ENCODE measurements around the gene GNPDA1.

GNPDA1 gene

GRCh38 chr5:142020122-142020659 lies 7.4 kb upstream of the GNPDA1 start:
- FAIRE-seq: no peak

- no peak for FAIRE-seq
These were observed 5.1 kb upstream of the GNPDA1 start for GRCh38 chr5:142017832-142018427.

DNA sequence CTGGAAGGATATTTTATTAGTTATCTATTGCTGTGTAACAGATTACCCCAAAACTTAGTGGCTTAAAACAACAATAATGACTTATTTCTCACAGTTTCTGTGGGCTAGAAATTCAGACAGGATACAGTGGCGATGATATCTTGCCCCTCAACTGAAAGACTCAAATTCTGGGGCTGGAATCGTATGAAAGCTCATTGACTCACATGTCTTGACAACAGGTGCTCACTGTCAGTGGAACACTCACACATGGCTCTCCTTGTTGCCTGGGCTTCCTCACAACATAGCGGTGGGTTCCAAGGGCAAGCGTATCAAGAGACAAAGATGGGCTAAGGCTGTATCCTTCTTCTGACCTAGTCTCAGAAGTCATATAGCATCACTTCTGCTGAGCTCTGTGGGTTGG lies 3.7 kb upstream of the GNPDA1 start:
- no peak for FAIRE-seq

DNA sequence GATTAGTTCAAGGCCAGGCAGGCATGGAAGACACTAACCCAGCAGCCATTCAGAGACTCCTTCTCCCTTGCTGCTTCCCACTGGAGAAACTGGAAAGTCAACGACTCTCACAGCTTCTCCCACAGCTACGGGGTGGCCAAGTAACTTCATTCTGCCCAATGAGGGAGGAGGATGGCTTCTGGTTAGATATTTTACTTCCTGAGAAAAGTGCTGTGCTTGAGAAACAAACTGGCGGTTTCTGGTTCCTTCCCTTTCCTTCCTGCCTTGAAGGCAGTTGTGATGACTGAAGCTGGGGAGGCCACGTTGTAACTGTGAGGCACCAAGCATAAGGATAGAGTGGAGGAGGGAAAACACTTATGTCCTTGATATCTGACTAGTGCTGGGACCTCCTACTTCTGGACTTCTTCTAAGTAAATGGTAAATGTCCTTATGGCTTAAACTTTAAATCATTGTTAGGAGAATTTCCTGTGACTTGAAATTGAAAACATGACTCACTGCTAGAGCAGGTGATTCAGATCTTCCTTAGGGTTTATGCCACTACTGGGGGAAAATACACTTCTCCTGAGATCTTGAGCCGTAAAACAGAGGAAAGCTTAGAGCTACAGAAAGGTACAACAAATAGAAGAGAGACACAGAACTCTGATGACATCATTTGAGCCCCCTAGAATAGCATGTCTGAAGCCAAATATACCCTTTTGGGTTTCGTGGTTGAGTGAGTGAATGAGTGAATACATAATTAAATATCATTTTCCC lies 3.1 kb upstream of the GNPDA1 start:
- FAIRE-seq: no peak

GRCh38 chr5:142014911-142015584 lies 2.2 kb upstream of the GNPDA1 start:
- peak; percentile 90 for FAIRE-seq

GRCh38 chr5:142013734-142014521 lies 1.1 kb upstream of the GNPDA1 start:
- FAIRE-seq: no peak

DNA sequence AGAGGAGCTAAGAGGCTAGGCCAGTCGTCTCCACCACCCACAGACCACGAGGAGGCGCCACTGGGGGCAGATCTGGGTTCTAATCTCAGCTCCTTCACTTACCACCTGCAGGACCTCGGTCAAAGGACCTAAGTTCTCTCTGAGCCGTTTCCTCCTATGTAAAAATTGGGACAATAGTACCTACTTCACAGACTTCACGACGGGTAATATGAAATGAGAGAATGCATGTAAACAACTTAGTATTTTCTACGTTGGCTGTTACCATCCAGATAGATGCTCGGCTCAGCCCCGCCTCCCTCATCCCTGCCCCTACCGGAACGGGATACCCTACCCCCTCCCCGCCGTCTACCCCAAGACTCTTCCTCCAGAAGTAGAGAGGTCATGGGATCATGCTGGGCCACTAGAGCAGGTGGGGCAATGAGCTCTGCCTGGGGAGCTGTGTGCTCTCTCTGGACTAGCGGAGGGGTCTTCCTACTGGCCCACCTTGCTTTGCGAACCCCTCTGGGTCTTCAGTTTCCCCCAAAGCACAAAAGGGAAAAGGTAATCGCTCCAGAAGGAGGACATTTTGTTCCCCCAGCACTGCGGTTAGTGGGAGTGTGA lies 541 bp downstream of the GNPDA1 start:
- no peak for FAIRE-seq

- no peak for FAIRE-seq
These were observed 1.1 kb downstream of the GNPDA1 start for GRCh38 chr5:142011572-142012185.

DNA sequence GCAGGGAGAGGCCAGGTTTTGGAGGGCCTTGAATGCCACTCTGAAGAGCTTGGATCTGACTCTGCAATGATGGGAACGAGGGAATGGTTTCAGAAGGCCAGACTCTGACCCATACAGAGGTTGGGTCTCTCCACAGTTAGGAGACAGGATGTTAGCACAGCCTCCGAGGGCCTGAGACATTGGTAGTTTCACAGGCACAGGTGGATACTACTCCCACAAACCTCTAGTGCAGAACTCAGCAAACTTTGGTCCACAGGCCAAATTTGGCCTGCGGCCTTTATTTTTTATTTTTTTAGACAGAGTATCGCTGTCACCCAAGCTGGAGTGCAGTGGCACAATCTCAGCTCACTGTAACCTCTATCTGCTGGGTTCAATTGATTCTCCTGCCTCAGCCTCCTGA lies 2.9 kb downstream of the GNPDA1 start:
- no peak for FAIRE-seq

GRCh38 chr5:142008813-142009212 lies 4.0 kb downstream of the GNPDA1 start:
- no peak for FAIRE-seq

- no peak for FAIRE-seq
These were observed 5.6 kb downstream of the GNPDA1 start for GRCh38 chr5:142007237-142007544.

DNA sequence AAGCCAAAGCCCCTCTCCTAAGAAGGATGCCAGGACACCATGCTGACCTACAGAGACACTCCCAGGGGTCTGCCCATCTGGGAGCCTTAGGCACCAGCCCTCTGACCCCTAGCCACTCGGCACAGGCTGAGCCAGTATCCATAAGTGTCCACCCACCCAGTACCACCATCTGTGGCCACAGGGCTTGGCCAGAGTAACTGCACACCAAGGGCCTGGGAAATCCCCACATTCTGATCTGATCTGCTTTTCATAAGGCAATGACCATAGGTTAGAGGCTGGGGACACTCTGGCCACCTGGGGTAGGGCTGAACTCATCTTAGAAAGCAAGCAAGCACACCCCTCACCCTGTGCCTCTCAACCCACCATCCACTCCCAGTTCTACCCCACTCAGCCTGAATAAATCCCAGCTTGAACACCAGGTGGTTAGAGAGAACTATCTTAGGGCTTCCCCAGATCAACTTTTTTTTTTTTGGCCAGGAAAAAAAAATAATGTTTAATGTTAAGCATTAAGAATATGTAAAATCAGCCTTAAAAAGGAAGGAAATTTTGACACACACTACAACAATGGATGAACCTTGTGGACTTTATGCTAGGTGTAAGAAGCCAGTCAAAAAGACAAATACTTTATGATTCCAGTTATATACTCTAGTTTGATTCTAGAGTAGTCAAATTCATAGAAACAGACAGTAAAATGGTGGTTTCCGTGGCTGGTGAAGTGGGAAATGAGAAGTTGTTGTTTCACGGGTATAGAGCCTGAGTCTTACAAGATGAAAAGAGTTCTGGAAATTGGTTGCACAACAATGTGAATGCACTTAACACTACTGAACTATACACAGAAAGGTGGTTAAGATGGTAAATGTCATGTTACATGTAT lies 6.2 kb downstream of the GNPDA1 start:
- FAIRE-seq: no peak

DNA sequence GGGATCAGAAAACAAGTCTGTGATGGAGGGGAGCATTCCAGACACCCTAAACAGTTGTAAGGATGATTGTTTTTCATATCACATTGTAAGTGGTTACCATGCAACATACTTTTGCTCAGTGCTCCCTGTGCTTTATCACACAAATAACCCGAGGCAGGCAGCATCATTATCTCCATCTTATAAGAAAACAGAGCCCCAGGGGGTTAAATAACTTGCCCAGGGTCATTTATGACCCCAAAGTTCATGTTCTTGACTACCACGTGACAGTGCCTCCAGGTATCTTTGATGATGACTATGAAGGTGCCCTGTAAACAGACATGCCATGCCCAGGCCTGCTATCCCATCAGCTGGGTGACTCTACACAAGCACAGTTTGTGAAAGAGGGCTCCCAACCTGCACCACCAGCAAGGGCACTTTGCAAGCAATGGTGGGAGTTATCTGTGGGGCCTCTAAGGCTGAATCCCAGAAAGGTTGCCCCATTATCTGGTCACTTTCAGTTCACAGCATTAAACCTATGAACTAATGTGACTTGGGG lies 9.5 kb downstream of the GNPDA1 start:
- FAIRE-seq: no peak

GRCh38 chr5:142000704-142001484 lies 11.9 kb downstream of the GNPDA1 start:
- no peak for FAIRE-seq

GRCh38 chr5:142000173-142000572 lies 12.7 kb downstream of the GNPDA1 start:
- FAIRE-seq: no peak

GRCh38 chr5:141997358-141997960 lies 15.4 kb downstream of the GNPDA1 start:
- FAIRE-seq: no peak

DNA sequence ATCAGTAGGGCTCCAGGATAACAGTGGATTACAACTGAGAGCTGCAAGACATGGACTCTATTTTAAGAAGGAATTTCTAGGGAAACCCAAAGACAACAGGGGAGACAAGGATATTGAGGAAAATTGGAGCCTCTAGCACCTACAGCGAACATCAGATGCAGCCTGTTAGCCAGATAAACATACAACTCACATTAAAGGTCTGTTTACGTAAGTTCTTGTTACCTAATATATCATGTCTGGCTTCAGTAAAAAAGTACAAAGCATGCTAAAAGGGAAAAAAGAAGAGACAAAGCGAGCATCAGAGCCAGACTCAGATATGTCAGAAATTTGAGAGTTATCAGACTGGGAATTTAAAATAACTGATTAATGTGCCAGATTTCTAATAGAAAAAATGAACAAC lies 17.2 kb downstream of the GNPDA1 start:
- no peak for FAIRE-seq

GRCh38 chr5:141994511-141995136 lies 18.2 kb downstream of the GNPDA1 start:
- no peak for FAIRE-seq

DNA sequence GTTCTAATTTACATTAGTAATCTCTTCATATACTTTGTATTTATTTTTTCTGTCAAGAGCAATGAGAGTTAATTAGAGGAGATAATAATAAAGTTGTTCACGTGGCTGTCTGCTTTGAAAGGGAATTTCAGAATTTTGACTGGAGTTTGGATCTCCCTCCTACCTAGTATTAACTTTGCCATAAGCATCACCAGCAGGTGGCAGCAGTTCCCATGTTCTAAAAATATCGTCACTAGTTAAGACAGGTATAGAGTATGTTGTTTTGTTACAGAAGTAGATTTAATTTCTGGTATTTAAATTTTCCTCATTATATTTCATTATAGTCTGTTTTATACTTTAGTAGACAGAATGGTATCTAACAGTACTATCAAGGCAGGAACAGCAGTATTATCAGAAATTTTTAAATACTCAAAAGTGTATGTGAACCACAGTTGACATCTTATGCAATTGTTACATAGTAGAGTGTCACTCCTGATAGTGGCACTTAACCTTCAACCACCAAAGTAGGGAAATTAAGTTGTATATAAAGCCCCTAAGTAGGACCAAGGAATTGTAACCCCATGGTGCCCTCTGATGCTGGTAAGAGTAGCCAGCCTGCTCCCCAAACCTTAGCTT lies 20.4 kb downstream of the GNPDA1 start:
- FAIRE-seq: peak; percentile 100
